ENCODE measurements around the gene GPR85. TPM values are rescaled to one million over a fixed set of nuclear protein-coding genes. Genes with fewer than 3 reads are reported as not detected.

The GPR85 gene
- total RNA-seq, 1 donor from 2014 or later, result 0.69 TPM

DNA sequence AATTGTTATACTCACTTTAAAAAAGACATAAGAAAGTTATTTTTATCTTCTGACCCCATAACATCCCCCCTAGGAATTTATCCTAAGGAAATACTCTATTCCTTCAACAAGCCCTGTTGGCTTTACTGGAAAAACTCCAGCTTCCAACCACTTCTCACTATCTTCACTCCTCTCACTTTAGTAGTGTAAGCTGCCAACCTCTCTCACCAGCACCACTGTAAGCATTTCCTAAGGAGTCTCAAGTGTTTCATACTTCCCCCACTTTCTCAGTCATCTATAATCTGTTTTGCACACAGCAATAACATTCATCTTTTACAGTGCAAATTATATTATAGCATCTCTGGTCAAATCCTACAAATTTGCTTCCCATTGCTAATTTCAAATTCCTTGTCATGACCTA, 45.8 kb downstream of the GPR85 start:
- Histone ChIP-seq H3K27ac (replicated peaks) (no peak overlapping the region), H3K4me3 (no peak overlapping the region), H3K27me3 (ENCODE audit: low read depth) (no peaks in the 10 kb centered on the region), H3K36me3 (no peaks in the 10 kb centered on the region), H3K4me1 (no peaks in the 10 kb centered on the region), H3K9me3 (replicated peaks) (no peaks in the 10 kb centered on the region)
- TF ChIP-seq, protein P1, sequence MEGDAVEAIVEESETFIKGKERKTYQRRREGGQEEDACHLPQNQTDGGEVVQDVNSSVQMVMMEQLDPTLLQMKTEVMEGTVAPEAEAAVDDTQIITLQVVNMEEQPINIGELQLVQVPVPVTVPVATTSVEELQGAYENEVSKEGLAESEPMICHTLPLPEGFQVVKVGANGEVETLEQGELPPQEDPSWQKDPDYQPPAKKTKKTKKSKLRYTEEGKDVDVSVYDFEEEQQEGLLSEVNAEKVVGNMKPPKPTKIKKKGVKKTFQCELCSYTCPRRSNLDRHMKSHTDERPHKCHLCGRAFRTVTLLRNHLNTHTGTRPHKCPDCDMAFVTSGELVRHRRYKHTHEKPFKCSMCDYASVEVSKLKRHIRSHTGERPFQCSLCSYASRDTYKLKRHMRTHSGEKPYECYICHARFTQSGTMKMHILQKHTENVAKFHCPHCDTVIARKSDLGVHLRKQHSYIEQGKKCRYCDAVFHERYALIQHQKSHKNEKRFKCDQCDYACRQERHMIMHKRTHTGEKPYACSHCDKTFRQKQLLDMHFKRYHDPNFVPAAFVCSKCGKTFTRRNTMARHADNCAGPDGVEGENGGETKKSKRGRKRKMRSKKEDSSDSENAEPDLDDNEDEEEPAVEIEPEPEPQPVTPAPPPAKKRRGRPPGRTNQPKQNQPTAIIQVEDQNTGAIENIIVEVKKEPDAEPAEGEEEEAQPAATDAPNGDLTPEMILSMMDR (IDR thresholded peaks at IDR 0.05; ENCODE audit: borderline replicate concordance), result no peak
- intact Hi-C loops (cut with micrococcal nuclease), result no loop called here
- DNase-seq, result no peak

DNA sequence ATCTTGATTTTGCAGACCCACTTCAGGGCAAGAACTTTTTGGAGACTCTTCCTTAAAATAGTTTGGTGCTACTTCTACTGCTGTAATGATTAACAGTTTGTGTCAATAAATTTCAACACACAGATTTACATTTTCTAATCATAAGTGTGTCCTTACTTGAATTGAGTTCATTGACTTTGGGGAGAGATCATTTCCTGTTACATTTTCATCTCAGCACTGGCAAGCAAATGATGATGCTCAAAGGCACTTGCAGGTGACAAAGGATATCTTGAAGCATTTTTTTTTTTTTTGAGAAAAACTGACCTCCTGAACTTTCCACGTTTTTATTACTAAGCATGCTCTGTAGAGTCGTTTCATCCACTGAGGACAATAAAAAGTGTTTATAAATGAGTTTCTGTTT, 52.7 kb downstream of the GPR85 start:
- Histone ChIP-seq H3K27ac (replicated peaks) (no peak overlapping the region), H3K27me3 (ENCODE audit: low read depth) (no peaks in the 10 kb centered on the region), H3K4me1 (no peaks in the 10 kb centered on the region), H3K4me3 (no peak overlapping the region), H3K36me3 (no peaks in the 10 kb centered on the region), H3K9me3 (replicated peaks) (no peaks in the 10 kb centered on the region)
- intact Hi-C loops (cut with micrococcal nuclease), result no loop called here
- TF ChIP-seq, protein P1 (IDR thresholded peaks at IDR 0.05; ENCODE audit: borderline replicate concordance), result no peak
- DNase-seq, result no peak

Other genes with a start within 250 kb of the GPR85 start
- 148 TPM for gene SMIM30, start 31.7 kb upstream of the GPR85 start, total RNA-seq